GM21360 (cell line): ENCODE measurements around the gene SPEM1.
A peak's percentile ranks its signal among the peaks of the same experiment; 100 is the strongest.

Experiments
- ATAC-seq: cut with Tn5 transposase; IDR thresholded peaks from one replicate; pipeline ENCODE4 v1.9.1; 2021; ENCODE audit warnings: mild to moderate bottlenecking, moderate library complexity; ENCODE audit not compliant: unreplicated experiment

The SPEM1 gene

DNA sequence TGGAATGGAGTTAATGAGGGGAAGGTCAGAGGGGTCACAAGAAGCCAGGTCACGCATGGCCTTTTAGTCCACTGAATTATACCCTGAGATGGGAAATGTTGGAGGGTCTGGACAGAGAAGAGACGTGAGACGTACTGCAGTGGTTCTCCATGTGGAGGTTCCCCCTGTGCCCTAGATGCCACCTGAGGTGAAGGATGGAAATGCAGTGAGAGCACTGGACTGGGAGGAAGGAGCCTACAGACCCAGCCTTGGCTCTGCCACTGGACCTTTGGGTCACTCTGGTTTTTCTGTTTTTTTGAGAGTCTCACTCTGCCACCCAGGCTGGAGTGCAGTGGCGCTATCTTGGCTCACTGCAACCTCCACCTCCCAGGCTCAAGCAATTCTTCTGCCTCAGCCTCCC is 24.0 kb upstream of the SPEM1 start:
- no peak for ATAC-seq

DNA sequence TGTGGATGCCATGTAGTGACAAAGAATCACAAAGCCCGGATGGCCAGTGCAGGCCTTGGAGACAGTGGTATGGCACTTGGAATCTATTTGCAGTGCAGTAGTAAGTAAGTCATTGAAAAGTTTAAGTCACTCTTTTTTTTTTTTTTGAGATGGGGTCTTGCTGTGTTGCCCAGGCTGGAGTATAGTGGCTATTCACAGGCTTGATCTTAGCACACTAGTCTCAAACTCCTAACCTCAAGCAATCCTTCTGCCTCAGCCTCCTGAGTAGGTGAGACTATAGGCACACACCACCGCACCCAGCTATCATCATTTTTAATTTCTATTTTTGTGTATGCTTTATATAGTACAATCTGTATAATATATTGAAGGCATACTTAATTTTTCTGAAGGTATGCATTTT is 21.5 kb upstream of the SPEM1 start:
- ATAC-seq, result no peak

DNA sequence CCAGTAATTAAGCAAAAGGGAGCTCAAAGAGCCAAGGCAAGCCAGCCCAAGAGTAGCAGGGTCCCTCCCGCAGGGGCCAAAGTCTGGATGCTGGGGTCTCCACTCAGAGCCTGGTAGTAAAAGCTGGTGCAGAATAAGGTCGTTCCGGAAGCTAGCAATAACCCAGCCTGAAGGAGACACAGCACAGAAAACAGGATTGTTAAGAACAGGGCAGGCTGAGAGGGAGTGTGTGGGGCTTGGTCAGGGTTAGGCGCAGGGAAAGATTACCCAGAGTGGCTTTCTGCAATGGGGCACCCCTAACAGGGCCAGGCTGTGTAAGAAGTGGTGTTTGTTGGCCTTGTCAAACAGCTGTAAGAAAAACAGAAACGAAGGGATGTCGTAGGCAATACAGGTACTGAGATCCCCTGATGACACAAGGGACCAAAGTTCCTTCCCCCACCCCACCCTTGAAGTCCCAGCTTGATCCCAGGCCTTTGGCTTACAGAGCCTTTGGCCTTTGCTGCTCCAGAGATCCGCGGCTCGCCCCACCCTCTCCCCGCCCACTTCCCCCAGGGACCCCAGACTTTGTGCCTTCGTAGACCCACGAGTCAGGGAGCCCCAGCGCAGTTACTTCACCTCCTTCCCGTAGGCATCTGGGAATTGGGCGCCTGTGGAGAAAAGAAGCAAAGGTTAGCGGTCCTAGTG is 16.9 kb upstream of the SPEM1 start:
- ATAC-seq, result no peak

DNA sequence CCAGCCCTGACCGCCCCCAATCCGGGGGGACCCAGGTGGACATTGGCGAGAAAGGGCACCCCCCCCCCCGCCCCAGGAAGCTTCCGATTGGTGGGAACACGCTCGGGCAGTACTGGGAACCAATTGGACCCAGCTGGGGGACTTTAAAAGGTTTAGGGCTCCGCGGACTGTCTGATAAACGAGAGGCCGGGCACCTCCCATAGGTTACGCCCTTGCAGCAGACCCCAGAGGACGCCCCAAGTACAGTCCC is 16.5 kb upstream of the SPEM1 start:
- no peak for ATAC-seq

DNA sequence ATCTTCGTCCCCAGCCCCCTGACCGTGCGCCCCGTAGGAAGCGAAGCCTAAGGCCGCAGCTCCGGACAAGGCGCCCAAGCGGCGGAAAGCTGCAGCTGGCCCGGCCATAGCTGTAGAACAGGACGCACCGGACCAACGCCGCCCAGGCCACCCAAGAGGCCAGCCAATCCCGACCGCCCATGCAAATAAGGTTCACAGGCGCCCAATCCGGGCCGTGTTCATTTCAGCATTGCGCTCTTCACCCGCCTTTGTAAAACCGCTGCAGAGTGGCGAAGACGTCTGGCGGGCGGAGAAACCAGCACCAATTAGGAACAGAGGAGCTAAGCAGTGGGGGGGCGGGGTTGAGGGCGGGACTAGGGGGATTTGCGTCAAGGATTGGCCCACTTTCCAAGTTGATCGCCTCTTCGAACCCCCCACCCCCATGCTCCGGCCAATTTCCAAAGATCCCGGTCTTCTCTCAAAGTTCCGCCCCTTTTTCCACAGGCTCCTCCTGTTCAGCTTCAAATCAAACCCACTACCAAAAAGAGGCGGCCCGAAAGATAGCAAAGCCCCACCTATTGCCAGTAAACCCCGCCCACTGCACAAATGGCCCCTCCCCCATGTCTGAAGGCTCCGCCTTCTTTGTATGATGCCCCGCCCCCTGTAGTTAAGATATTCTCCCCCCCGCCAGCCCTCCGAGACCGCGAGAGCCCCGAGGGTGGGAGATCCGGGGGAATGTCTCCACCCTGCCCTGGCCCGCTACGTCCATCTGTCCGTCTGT is 16.0 kb upstream of the SPEM1 start, which contains the start of gene TMEM256:
TSS of gene TMEM256 (minus strand) at position 121 of the 760 bp plus-strand sequence. CDS start at position 108, 13 bp downstream.
- ATAC-seq, result peak; percentile 82

DNA sequence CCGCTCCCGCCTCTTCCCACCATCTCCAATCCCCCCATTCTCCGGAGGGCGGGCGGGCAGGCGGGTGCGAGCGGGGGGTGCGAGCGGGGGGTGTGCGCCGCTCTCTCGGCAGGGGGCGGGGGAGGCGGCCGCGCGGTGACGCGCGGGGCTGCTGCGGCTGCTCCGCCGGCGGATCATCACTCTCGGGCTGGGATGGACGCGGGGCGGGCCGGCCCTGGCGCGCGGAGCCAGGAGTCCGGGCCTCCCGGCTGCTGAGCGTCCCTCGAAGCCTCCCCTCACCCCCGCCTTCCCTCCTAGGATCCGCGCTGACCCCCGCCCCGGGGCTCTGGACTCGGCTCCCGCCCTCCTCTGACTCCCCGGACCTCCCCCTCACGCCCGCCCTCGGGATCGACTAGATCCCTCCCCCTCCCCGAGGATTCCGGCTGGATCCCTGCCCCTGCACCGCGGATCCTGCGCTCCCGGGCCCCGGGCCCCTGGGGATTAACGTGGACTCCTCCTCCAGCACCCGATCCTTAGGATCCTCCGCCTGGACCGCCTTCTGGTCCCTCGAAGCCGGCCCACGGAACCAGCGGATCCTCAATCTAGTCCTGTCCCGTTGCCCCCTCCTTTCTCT is 15.3 kb upstream of the SPEM1 start:
- ATAC-seq, result peak; percentile 10

DNA sequence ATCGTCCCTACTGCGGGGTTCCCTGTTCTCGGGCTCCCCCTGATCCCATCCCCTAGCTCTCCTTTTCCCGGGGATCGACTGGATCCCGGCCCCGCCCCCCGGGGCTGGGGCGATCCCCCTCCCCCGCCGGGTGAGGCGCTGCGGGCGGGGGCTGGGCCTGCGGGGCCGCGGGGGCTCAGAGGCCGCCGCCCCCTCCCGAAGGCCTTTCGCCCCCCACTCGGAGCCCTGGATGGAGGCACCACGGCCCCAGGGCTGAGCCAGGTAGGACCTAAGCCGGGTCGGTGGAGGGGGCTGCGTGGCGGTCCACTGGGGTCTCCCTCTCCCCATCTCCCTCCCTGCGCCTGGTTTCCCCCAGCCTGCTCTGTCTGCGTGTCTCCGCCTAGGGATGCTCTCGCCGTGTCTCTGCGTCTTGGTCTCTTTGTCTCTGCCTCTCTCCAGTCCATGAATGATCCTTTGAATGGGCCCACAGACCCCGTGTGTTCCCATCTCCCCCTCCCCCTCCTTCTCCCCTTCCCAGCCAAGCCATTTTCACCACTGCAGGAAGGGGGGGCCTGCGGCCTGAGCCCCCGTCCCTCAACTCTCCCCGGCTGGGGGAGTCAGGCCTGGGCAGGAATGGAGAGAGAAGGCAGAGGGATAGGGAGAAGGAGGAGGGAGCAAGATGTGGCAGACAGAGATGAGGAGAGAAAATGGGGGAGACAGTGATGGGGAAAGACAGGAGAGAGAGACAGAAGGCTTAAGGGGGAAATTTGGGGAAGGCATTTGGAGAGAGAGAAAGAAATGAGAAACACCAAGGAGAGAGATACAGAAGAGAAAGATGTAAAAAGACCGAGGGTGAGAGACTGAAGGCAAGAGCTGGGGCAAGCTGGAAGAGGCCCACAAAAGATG is 14.5 kb upstream of the SPEM1 start:
- ATAC-seq, result no peak

DNA sequence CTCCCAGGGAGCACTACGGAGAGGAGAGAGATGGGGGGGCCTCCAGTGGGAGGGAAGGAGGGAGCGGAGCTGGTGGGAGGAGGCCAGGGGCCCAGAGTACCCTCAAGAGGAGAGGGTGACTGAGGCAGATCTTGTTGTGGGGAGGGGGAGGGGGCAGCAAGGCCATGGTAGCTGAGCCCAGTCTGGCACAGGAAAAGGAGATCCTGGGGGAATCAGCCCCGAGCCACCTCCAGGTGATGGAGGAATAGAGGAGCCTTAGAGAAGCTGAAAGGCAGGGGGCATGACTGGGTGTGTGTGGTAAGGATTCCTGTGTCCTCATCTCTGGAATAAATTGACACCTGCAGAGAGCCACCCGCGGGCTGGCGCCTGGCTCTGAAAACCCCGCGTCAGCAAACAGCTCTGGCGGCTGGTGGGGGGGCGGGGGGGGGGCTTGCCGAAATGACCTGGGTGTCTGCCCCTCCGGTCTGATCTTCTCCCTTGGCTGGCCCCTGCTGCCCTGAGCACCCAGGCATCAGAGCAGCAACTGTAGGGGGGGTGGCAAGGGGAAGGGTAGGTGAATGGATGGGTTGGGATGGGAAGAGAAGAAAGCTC is 13.8 kb upstream of the SPEM1 start:
- no peak for ATAC-seq

DNA sequence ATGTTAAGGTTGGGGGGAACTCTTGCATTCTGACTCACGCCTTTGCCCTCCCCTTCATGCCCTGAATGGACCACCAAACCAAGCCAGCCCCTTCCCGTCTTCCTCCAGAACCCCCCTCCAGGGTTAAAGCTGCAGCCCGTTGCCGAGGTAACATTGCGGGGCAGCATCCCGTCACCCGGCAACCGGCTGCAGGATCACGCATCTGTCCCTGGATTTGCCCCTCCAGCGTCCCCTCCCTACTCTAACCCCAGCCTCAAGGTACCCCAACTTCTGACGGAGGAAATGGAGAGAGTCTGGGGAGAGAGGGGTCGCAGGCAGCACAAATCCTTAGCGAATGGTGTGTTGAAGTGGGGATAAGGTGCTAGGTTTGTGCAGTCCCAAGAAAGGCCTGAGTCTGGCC is 13.0 kb upstream of the SPEM1 start:
- ATAC-seq, result no peak

DNA sequence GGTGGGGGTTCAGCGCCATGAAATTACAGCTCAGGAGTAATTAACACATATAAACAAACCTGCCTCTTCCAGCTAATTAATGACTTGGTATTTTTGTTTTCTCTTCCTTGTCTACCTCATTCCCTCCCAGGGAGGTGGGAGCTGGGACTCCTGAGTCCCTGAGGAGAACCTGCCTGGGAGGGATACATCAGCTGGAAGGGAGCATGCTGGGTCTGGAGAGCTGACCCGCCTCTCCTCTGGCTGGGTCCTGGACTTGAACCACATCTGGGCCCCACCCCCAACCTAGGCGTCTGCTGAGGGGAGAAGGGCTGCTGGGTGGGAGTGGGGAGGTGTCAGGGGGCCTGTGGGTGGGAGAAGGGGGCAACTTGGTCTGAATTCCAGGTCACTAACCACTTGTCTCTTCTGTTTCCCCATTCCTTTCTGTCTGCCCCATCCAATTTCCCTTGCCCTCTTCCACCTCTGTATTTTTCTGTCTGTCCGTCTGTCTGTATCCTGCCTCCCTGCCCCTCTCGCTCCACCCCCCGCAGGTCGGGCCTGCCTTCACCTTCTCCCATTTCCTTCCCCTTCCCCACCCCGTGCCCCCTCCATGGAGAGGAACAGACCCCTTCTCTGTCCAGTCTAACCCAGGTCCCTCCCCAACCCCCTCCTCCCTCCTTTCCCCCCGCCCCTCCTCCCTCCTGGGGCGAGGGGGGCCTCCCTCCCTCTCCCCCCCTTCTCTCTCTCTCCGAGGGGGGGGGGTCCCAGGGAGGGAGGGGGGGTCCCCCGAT is 12.5 kb upstream of the SPEM1 start, which contains the start of gene NLGN2:
TSS of gene NLGN2 (plus strand) at position 361 of the 767 bp plus-strand sequence. CDS start 411 bp downstream, outside the sequence.
- no peak for ATAC-seq

DNA sequence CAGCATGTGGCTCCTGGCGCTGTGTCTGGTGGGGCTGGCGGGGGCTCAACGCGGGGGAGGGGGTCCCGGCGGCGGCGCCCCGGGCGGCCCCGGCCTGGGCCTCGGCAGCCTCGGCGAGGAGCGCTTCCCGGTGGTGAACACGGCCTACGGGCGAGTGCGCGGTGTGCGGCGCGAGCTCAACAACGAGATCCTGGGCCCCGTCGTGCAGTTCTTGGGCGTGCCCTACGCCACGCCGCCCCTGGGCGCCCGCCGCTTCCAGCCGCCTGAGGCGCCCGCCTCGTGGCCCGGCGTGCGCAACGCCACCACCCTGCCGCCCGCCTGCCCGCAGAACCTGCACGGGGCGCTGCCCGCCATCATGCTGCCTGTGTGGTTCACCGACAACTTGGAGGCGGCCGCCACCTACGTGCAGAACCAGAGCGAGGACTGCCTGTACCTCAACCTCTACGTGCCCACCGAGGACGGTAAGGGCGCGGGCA is 11.8 kb upstream of the SPEM1 start:
- ATAC-seq, result no peak

DNA sequence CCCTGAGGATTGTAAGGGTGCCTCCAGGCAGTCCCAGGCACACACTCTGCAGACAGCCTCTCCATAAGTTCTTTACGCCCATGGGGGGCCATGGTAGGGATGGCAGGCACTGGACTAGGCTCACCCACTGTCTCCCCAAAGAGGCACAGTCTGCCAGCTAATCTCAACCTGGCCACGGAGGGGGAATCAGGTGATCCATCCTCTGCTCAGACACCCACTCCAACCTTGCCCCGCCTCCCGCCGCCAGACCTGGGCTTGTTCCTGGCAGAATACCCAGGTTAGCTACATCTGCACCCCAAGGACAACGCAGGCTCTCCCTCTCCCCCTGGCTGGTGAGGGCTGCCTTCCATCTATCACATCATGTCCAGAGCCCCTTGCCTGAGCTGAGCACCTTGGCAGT is 11.3 kb upstream of the SPEM1 start:
- no peak for ATAC-seq

DNA sequence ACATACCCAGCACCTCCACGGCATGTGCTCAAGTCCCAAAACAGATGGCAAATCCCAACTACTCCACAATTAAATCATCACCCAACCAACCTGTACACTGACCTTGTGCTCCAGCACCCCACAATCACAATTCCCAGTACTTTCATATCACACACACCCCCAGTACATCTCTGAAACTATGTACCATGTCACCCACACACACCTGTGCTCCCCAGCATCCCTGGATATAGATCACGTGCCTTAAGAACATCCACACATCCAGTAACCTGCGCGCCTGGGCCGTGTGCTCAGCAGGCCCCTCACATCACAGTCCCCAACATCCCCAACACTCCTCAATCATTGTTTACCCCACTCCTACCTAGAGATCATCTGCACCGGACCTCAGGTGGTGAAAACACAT is 10.4 kb upstream of the SPEM1 start:
- no peak for ATAC-seq

DNA sequence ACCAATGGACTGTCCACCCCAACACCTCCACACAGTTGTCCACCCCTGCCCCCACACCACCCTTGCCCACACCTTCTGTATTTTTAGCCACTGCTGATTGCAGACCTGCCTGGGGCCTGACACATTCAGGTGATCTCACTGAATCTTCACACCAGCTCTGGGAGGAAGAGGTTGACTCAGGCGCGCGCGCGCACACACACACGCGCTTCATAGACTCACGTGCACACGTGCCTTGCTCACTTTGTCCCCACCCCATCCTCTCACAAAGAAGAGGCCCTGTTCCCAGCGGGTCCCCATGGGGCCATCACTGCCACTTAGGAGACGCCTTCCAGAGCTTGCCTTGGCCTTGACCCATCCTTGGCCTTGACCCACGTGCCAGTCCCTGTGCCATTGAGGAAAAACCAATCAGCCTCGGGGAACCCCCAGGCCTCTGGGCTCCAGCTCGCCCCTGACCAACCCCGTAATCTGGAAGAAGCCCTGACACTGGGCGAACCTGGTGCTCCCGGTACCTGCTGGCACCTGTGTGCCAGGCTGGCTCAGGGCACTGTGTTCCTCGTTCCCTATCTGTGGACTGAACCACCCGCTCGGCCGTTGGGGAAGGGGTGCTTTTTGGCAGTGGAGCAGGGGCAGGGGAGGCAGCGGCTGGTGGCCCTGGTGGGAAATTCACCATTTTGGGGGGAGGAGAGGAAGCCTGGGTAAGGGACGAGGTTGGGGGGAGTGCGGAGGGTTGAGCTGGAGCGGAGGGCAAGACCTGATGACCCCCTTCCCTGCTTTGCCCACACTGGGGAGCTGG is 9.3 kb upstream of the SPEM1 start:
- no peak for ATAC-seq

DNA sequence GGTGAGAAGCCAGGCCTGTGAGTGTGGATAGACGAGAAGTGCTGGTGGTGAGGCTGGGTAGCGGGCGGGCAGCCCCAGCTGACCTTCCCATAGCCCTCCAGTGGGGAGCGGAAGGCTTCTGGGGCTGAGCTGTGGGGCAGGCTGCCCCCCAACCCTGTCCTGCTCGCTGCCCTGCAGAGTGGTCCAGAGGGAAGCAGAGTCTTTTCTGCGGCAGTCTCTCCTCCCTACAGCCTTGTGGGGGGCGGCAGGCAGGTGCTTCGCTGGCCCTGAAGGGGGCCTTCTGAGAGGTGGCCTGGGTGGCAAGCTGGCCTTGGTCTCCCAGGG is 8.7 kb upstream of the SPEM1 start:
- ATAC-seq, result no peak

DNA sequence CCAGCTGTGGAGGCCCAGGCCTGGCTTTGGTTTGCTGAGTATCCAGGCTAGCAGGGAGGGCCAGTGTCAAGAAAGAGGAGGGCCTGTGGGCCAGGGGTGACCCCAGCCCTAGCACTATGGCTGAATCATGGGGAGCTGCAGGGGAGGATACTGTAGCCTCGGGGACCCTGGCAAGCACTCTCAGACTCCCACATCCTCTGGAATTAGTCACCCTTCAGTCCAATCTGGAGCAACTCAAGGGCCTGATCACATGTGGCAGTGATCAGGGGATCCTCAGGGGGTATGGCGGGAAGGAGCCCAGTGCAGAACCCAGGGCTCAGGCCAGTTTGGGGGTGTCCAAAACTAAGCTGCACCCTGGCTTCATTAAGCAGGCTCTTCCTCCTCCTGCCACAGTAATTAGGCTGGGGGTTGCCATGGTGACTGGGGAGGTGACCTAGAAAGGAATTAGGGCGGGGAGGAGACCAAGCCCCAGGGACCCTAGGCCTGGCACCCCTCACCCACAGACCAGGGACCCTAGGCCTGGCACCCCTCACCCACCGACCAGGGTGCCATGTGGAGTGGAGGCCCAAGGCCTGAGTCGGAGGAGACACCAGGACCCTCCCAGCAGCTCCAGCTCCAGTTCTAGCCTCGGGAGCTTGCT is 6.7 kb upstream of the SPEM1 start:
- no peak for ATAC-seq

DNA sequence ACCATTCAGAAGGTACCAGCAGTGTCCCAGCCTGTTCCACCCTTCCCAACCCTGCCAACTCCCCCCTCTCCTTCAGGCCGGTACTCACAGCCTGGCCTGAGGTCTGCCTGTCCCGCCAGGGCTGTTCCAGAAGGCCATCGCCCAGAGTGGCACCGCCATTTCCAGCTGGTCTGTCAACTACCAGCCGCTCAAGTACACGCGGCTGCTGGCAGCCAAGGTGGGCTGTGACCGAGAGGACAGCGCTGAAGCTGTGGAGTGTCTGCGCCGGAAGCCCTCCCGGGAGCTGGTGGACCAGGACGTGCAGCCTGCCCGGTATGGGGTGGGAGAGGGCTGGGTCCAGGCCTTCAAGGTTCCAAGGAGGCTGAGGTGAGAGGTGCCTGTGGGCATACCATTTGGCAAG is 5.3 kb upstream of the SPEM1 start:
- no peak for ATAC-seq

DNA sequence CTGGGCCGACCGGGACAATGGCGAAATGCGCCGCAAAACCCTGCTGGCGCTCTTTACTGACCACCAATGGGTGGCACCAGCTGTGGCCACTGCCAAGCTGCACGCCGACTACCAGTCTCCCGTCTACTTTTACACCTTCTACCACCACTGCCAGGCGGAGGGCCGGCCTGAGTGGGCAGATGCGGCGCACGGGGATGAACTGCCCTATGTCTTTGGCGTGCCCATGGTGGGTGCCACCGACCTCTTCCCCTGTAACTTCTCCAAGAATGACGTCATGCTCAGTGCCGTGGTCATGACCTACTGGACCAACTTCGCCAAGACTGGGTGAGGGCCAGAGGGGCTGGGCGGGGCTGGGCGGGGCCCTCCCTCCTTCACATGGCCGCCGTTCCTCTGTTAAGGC is 4.3 kb upstream of the SPEM1 start:
- no peak for ATAC-seq

DNA sequence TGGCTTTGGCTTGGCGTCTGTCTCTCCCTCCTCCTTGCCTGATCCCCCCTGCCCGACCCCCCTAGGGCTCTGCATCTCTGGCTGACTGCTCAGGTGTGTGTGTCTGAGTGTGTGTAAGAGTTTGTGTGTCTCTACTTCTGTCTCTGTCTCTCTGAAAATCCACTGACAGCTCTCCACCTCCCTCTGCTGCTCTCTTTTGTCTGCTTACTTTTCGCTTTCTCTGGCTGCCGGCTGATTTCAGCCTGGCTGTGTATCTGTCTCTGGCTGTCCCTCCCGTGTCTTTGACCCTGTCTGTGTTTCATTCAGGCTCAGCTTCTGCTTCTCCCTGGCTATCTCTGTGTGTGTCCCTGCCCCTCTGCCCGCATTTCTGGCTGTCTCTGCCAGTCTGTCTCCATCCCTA is 3.8 kb upstream of the SPEM1 start:
- ATAC-seq, result no peak
